GM20000 (cell line): ENCODE data around the gene CTDSPL.

Source experiments
- DNase-seq: peaks from one replicate; pipeline ENCODE4 v3.0.0; 2012; ENCODE audit warnings: low spot score
- CTCF ChIP-seq: IDR thresholded peaks from 2 replicates; pipeline ENCODE4 v1.5.1; 2012; ENCODE audit warnings: mild to moderate bottlenecking, control low read depth; ENCODE audit errors: extremely low read depth, missing control alignments

Gene CTDSPL

GRCh38 chr3:37918627-37919026, 56.9 kb downstream of the CTDSPL start:
- no peak for DNase-seq
- TF ChIP-seq CTCF, result no peak

GRCh38 chr3:37920156-37920699, 58.5 kb downstream of the CTDSPL start:
- no peak for TF ChIP-seq CTCF
- DNase-seq, result no peak

- TF ChIP-seq CTCF, result no peak
- DNase-seq, result no peak
Observed at GRCh38 chr3:37921025-37921424, 59.3 kb downstream of the CTDSPL start.

- DNase-seq, result no peak
- no peak for TF ChIP-seq CTCF
Observed at GRCh38 chr3:37922721-37923568, 61.3 kb downstream of the CTDSPL start.

- TF ChIP-seq CTCF, result no peak
- DNase-seq, result no peak
Observed at GRCh38 chr3:37923569-37924040, 61.9 kb downstream of the CTDSPL start.

GRCh38 chr3:37924453-37924852, 62.8 kb downstream of the CTDSPL start:
- TF ChIP-seq CTCF, result no peak

GRCh38 chr3:37925157-37925556, 63.5 kb downstream of the CTDSPL start:
- TF ChIP-seq CTCF, result no peak
- no peak for DNase-seq

More at GRCh38 chr3:37924453-37924852, 62.8 kb downstream of the CTDSPL start:
- no peak for DNase-seq
